Uterus (tissue), 4 donors: ENCODE results near the gene MCU. TPM values are rescaled to one million over a fixed set of nuclear protein-coding genes. Genes with fewer than 3 reads are reported as not detected.

ENCODE experiments used
- DNase-seq, 2 donors: peaks; one replicate each; pipeline ENCODE4 v3.0.0-alpha.2; 2019 to 2020
- H3K27ac ChIP-seq, 2 donors: fragments of 200-600 bp; sonication (generic); 1 replicate in 1 of 2; 2 replicates in 1 of 2; pipeline ENCODE4 v1.5.1; 2016 to 2018
- H3K27me3 ChIP-seq, 2 donors: fragments of 200-600 bp; sonication (generic); one replicate each; pipeline ENCODE4 v1.5.1; 2018 to 2019; ENCODE audit warnings: control low read depth in 1 of 2
- H3K36me3 ChIP-seq, 2 donors: fragments of 200-600 bp; sonication (generic); one replicate each; pipeline ENCODE4 v1.5.1; 2019; ENCODE audit warnings: control low read depth in 1 of 2
- H3K4me1 ChIP-seq, 2 donors: fragments of 200-600 bp; sonication (generic); one replicate each; pipeline ENCODE4 v1.5.1; 2018 to 2019; ENCODE audit warnings: control low read depth in 1 of 2
- H3K4me3 ChIP-seq, 2 donors: fragments of 200-600 bp; sonication (generic); 1 replicate in 1 of 2; 2 replicates in 1 of 2; pipeline ENCODE4 v1.5.1; 2018 to 2019; ENCODE audit warnings: mild to moderate bottlenecking in 1 of 2
- H3K9me3 ChIP-seq, 2 donors: fragments of 200-600 bp; sonication (generic); one replicate each; pipeline ENCODE4 v1.5.1; 2019; ENCODE audit warnings: control low read depth in 1 of 2
- CTCF ChIP-seq, 4 experiments: fragments of 200-600 bp in 2 of 4; fragments of 450-650 bp in 2 of 4; sonication (generic) in 2 of 4; IDR thresholded peaks; one replicate each; pipeline ENCODE4 v1.5.1; 2016 to 2019; ENCODE audit warnings: antibody characterized with exemption in 4 of 4, mild to moderate bottlenecking in 2 of 4, moderate library complexity in 1 of 4
- POLR2A ChIP-seq, 2 donors: fragments of 450-650 bp; IDR thresholded peaks; one replicate each; pipeline ENCODE4 v1.6.1; 2016; ENCODE audit warnings: antibody characterized with exemption in 2 of 2, mild to moderate bottlenecking in 1 of 2, moderate library complexity in 1 of 2
- intact Hi-C: fragments of 100-400 bp; cut with DNase I; formaldehyde crosslinking; loops from one replicate; pipeline ENCODE4 v1.15.1; 2023; ENCODE audit warnings: low total_unique reads
- total RNA-seq, 4 donors: library from RNA; depleted of rRNA in 3 of 4; stranded (reverse); fragments of >200 nt in 3 of 4; gene quantifications; one replicate each; pipeline versions ENCODE4 v1.1.0 to v1.2.4, GENCODE V29; 2014 to 2023
- donor health status: DM: yes; HTN: yes; CAD: no.

Gene MCU
- total RNA-seq, 4 donors from 2014 or later = 13.2 to 35.8 (median 24.6) TPM

- peaks cover 0 to 4% of the 10 kb centered on the region in 2 donors for H3K4me1 ChIP-seq
- TF ChIP-seq CTCF (IDR thresholded peaks at IDR 0.05) (no peak), POLR2A (IDR thresholded peaks at IDR 0.05) (no peak)
- DNase-seq = no peak
- no peaks in the 10 kb centered on the region for H3K36me3 ChIP-seq
- no peaks in the 10 kb centered on the region for H3K27me3 ChIP-seq
- intact Hi-C loops = no loop called here
- no peaks in the 10 kb centered on the region for H3K9me3 ChIP-seq
- H3K27ac ChIP-seq = no peak overlapping the region
- no peak overlapping the region for H3K4me3 ChIP-seq
Observed at GRCh38 chr10:72727130-72727529, 35.2 kb downstream of the MCU start.

DNA sequence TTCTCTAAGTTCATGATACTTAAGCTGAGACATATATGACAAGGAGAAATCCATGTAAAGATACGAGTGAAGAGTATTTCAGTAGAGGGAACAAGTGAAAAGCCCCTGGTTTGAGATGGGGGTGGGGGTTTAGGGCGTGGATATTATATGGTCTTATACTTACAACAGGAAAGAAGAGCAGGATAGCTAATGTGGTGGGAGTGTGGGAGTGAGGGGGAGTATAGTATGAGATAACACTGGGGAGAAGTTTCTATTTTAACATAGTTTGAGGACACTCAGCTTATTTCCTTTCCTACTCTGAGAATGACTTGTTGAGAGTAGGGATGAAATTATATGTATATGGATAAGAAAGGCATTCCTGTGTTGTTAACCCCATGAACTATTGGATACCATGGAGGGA, 36.5 kb downstream of the MCU start:
- Histone ChIP-seq H3K4me3 (no peak overlapping the region), H3K4me1 (peaks cover 0 to 4% of the 10 kb centered on the region in 2 donors), H3K27me3 (no peaks in the 10 kb centered on the region), H3K27ac (no peak overlapping the region), H3K9me3 (no peaks in the 10 kb centered on the region), H3K36me3 (no peaks in the 10 kb centered on the region)
- TF ChIP-seq CTCF (IDR thresholded peaks at IDR 0.05) (no peak), POLR2A (IDR thresholded peaks at IDR 0.05) (no peak)
- intact Hi-C loops = no loop called here
- DNase-seq = no peak

DNA sequence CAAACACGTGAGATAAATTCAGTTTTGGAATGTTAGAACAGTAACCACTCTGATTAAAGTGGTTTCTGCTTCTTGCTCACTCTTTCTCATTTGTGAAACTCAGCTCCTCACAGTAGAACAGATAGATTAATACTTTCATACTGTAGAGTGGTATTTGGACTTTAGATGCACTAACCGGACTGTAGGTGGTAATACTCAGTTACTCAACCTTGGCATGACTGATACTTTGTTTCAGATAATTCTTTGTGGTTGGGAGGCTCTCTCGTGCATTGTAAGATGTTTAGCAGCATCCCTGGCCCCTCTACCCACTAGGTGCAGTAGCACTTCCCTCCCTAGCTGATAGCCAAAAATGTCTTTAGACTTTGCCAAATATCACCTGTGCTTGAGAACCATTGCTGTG, 37.6 kb downstream of the MCU start:
- no peaks in the 10 kb centered on the region for H3K9me3 ChIP-seq
- no peak overlapping the region for H3K27ac ChIP-seq
- H3K27me3 ChIP-seq = no peaks in the 10 kb centered on the region
- H3K4me1 ChIP-seq = peaks cover 0 to 4% of the 10 kb centered on the region in 2 donors
- no peaks in the 10 kb centered on the region for H3K36me3 ChIP-seq
- no peak for DNase-seq
- intact Hi-C loops = no loop called here
- no peak overlapping the region for H3K4me3 ChIP-seq
- TF ChIP-seq CTCF (IDR thresholded peaks at IDR 0.05) = no peak
- TF ChIP-seq POLR2A (IDR thresholded peaks at IDR 0.05) = no peak

- no peaks in the 10 kb centered on the region for H3K27me3 ChIP-seq
- intact Hi-C loops = no loop called here
- H3K27ac ChIP-seq = no peak overlapping the region
- no peak overlapping the region for H3K4me3 ChIP-seq
- no peaks in the 10 kb centered on the region for H3K9me3 ChIP-seq
- TF ChIP-seq CTCF (IDR thresholded peaks at IDR 0.05) (no peak), POLR2A (IDR thresholded peaks at IDR 0.05) (no peak)
- H3K36me3 ChIP-seq = no peaks in the 10 kb centered on the region
- peaks cover 0 to 4% of the 10 kb centered on the region in 2 donors for H3K4me1 ChIP-seq
- no peak for DNase-seq
Observed at GRCh38 chr10:72730479-72730878, 38.5 kb downstream of the MCU start.

GRCh38 chr10:72731916-72732419, 40.0 kb downstream of the MCU start:
- Histone ChIP-seq H3K27me3 (no peaks in the 10 kb centered on the region), H3K27ac (no peak overlapping the region), H3K36me3 (no peaks in the 10 kb centered on the region), H3K4me1 (peaks cover 7 to 9% of the 10 kb centered on the region in 2 donors), H3K9me3 (no peaks in the 10 kb centered on the region), H3K4me3 (no peak overlapping the region)
- no peak for TF ChIP-seq CTCF (IDR thresholded peaks at IDR 0.05)
- TF ChIP-seq POLR2A (IDR thresholded peaks at IDR 0.05) = no peak
- intact Hi-C loops = no loop called here
- DNase-seq = no peak
